Inflammatory macrophage treated with lipopolysaccharide for 1 hour (primary cell): ENCODE measurements around the gene HLA-DQA2.
"Not testable (repeated sequence)": the region's sequence is repeated elsewhere in the genome, so short reads cannot be mapped to it uniquely, and the experiment has no call there.

ENCODE experiments used
- DNase-seq, 2 donors: peaks; one replicate each; pipeline ENCODE4 v3.0.0-alpha.2; 2020 to 2022

The HLA-DQA2 gene

DNA sequence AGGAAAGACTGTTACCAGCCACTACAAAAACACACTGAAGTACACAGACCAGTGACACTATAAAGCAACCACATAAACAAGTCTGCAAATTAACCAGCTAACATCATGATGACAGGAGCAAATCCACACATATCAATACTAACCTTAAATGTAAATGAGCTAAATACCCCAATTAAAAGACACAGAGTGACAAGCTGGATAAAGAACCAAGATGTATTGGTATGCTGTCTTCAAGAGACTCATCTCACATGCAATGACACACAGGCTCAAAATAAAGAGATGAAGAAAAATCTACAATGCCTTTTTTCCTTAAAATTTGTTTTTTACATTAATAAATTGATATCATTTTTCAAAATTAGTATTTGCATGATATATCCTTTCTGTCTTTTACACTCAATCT, 41.7 kb downstream of the HLA-DQA2 start:
- not testable (repeated sequence) for DNase-seq

DNA sequence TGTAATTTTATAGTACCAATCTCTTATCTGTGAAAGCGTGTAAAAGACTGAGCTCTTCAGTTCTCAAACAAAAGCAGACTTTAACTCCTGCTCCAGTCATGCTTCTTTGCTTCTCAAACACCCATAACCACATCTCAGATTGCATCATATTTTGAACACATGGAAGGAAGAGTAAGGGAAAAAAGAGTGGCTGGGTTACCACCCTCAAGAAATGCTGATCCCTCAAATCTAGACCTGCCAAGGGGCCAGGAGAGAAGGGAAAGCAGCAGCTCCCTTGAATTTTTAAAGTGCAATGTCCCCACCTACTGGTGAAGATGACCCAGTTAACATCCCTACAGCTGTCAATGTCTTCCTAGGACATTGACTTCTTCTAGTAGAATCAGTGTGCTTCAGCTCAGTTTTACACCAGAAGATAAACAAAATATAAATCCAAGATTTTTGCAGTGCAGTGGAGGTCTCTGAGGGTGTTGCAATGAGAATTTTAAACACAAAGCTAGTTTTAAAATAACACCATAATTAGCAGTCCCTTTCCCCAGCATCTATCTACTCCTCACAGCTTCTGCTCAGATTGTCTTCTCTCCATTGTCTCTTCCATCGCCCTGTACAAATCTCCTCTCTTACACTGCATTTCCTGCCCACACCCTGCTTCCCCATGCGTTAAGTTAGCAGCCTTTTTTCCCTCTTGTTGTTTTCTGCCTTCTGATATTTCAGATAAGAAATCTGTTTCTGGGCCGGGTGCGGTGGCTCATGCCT, 44.8 kb downstream of the HLA-DQA2 start:
- DNase-seq: peak; percentile 82 to 94

DNA sequence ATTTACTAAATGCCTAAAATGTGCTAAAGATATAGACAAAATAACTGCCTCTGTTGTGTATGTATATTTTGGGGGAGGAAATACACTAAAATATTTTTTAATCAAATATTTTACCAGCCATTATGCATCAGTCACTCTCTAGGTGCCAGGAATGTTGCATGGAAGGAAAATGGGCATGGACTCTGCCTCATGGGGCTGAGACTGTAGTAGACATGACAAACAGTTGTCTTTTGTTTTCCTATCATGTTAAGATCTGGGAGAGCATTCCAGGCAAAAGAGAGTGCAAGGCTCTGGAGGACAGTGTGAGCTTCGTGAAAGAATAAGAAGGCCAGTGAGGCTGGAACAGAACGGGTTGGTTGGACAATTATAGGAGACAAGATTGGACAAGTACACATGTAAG, 49.1 kb downstream of the HLA-DQA2 start:
- no peak for DNase-seq

DNA sequence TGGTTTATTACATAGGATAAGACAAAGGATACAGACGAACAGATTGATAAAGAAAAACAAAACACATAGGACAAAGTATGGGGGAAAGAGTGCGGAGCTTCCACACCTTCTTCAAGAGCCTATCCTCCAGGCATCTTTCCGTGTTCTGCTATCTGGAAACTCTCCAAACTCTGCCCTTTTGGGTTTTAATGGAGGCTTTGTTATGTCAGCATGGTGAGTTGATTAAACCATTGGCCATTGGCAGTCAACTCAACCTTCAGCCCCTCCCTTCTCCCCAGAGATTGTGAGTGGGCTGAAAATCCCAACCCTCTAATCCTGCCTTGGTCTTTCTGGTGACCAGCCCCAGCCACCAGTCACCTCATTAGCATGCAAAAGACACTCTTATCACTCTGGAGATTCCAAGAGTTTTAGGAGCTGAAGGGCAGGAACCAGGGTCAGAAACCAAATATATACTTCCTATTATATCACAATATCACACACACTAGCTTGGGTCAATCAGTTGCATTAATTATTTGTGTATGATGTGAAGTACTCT, 51.8 kb downstream of the HLA-DQA2 start:
- peak; percentile 51 to 60 for DNase-seq

DNA sequence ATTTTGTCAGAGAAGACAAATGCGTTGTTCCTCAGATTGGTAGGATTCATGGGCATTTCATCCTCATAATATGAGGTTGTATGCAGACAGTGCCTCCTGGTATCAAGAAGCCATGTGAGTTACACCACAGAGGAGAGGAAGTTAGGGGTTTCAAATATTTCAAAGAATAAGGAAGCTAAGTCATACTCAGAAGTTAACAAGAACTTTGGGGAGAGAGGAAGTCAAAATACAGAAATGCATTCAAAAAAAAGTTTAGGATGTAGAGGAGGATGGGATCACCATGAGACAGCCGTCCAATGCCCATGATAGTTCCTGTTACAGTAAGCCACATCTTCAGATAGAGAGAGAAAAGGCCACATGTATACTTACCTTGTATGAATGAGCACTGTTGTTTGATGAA, 53.3 kb downstream of the HLA-DQA2 start:
- DNase-seq: peak; percentile 86 to 94
